ENCODE data around the gene CCDC167.

CCDC167 gene

DNA sequence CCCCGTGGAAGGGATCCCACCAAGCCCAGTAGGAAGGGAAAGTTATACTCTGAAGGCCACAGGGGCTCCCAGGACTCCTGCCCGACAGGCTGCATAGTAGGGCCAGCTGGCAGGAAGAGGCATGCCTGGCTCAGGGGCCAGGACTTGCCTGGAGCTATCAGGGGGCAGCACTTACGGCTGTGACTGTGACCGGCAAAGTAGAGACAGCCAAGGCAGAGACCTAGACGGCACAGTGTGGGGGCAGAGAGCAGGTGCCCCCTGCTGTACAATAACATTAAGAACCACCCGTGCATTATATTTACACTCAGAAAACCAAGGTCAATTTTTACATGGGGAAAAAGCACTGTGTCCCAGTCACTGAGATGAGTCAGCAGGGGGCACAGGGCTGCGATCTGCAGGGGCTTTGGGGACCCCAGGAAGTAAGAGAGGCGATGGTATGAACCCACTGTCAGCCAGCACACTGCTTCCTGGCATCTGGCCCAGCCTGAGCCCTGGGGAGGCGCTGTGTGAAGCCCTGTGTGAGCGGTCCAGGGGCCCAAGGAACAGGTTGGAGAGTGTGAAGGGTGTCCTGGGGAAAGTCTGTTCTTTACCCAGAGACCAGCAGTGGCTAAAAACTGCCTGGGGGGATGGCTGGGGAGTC is 9.9 kb downstream of the CCDC167 start:
- in situ Hi-C loops (cut with MboI; ENCODE audit: low sequenced_read_pairs, unreplicated experiment) = loop anchor here (10.0 to 25.0 kb wide), 2 partner anchors 85 to 197 kb away; partner anchors contain the start of gene MDGA1

DNA sequence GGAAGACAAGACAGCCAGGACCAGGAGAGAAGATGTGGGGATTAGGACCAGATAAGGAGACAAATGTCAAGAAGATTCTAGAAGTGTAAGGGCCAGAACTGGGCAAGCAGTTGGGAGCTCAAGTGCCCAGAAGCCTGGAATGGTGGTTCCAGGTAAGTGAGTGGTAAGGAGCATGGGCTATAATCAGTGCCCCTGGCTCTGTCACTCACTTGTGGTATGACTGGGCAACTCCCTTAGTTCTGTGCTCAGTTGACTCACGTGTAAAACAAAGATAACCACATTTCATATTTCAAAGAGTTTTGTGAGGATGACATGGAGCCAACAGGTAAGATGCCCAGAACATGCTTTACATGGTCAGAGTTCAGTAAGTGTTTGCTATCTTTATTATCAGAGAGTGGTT is 11.2 kb downstream of the CCDC167 start:
- in situ Hi-C loops (cut with MboI; ENCODE audit: low sequenced_read_pairs, unreplicated experiment) = loop anchor here (10.0 to 25.0 kb wide), 2 partner anchors 86 to 199 kb away; partner anchors contain the start of gene MDGA1
- TF ChIP-seq, protein P1, sequence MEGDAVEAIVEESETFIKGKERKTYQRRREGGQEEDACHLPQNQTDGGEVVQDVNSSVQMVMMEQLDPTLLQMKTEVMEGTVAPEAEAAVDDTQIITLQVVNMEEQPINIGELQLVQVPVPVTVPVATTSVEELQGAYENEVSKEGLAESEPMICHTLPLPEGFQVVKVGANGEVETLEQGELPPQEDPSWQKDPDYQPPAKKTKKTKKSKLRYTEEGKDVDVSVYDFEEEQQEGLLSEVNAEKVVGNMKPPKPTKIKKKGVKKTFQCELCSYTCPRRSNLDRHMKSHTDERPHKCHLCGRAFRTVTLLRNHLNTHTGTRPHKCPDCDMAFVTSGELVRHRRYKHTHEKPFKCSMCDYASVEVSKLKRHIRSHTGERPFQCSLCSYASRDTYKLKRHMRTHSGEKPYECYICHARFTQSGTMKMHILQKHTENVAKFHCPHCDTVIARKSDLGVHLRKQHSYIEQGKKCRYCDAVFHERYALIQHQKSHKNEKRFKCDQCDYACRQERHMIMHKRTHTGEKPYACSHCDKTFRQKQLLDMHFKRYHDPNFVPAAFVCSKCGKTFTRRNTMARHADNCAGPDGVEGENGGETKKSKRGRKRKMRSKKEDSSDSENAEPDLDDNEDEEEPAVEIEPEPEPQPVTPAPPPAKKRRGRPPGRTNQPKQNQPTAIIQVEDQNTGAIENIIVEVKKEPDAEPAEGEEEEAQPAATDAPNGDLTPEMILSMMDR (IDR thresholded peaks at IDR 0.05; ENCODE audit: borderline replicate concordance, control extremely low read depth, extremely low read depth, insufficient read depth, missing control alignments) = no peak
- DNase-seq (ENCODE audit: low spot score) = no peak

More for the DNA sequence above, 9.9 kb downstream of the CCDC167 start:
- no peak for DNase-seq (ENCODE audit: low spot score)
- TF ChIP-seq, protein P1 (IDR thresholded peaks at IDR 0.05; ENCODE audit: borderline replicate concordance, control extremely low read depth, extremely low read depth, insufficient read depth, missing control alignments) = no peak

DNA sequence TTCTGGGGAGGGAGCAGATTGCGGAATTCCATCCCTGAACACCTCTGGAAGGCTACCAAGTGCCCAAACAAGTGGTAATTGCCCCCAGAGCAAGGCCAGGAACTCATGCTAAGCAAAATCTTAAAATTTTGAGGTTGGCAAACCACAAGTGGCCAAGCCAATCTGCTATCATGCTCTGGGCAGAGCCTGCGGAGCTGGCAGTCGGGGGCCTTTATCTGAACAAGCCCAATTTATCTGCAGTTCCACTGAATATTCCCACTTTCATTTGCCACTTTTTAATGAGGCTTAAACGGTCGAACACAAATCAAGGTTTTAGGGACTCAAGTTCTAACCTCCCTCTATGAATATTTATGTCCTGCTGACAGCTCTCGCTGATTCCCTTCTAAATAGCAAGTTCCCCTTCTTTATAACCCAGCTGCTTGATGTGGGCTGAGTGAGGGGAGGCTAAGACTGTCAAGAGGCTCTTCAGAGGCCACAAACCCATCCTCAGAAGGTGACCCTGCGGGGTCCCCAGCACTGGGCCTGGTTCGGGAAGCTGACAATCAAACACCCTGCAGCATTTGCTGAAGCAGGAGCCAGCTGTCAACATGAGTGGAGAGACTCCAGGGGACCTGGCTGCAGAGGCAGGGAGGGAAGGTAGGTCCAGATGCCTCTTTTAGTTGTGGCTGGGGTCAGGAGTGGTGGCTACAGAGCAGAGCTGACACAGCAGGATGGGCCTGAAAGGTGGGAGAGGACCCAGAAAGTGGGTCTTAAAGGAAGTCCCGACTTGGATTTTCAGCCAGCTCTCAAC is 11.9 kb downstream of the CCDC167 start:
- in situ Hi-C loops (cut with MboI; ENCODE audit: low sequenced_read_pairs, unreplicated experiment) = loop anchor here (10.0 to 25.0 kb wide), 2 partner anchors 87 to 200 kb away; partner anchors contain the start of gene MDGA1

DNA sequence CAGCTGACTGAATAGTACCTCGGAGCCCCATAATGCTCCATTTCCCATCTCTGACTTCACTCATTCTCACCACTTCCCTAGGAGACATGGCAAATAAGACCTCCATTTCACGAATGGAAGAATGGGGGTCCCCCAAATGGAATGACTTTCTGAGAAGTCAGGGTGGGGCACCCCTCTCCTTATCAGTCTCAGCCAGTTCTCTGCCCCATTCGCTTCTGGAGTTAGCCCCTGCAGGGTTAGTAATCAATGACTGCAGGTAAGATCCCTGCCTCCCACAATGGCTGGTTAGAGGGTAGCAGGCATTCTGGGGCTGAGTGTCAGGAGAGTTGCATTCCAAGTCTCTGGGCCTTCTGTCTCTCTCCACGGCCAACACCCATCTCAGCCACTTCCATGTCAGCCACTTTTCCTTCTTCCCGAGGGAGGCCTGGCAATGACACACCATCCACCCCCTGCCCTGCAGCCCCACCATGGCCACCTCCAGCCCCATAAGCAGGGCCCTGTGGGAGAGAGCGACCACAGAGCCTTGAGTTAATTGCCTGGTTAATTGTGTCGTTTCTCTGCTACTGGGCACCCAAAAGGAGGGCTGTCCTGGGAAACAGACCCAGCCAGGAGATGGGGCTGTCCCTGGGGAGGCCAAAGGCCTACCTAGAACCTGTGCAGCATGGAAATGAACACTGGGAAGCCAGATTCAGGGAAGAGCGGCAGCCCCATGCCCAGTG is 13.4 kb downstream of the CCDC167 start:
- no peak for DNase-seq (ENCODE audit: low spot score)
- in situ Hi-C loops (cut with MboI; ENCODE audit: low sequenced_read_pairs, unreplicated experiment) = loop anchor here (10.0 to 25.0 kb wide), 2 partner anchors 89 to 201 kb away; partner anchors contain the start of gene MDGA1

More for the DNA sequence above, 11.9 kb downstream of the CCDC167 start:
- TF ChIP-seq, protein P1 (IDR thresholded peaks at IDR 0.05; ENCODE audit: borderline replicate concordance, control extremely low read depth, extremely low read depth, insufficient read depth, missing control alignments) = no peak
- DNase-seq (ENCODE audit: low spot score) = no peak

DNA sequence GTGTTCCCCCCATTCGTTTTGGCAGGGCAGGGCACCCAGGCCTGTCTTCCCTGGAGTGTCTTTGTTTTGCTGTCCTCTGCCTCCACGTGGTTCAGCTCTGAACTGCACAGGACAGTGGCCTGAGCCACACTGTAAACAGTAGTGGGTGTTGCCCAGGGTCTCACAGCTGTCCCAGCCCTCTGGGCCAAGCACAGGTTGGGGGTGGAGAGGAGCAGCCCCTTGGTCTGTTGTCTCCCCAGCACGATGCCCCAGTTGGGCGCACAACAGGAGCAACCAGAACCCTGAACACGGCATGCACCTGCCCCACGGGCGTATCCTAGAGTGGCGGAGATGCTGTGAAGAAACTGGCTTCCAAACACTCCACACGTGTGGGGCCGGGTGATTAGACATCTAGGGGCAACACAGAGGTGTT is 14.4 kb downstream of the CCDC167 start:
- no peak for DNase-seq (ENCODE audit: low spot score)
- TF ChIP-seq, protein P1 (IDR thresholded peaks at IDR 0.05; ENCODE audit: borderline replicate concordance, control extremely low read depth, extremely low read depth, insufficient read depth, missing control alignments) = no peak
- in situ Hi-C loops (cut with MboI; ENCODE audit: low sequenced_read_pairs, unreplicated experiment) = loop anchor here (10.0 to 25.0 kb wide), 2 partner anchors 90 to 202 kb away; partner anchors contain the start of gene MDGA1

More for the DNA sequence above, 13.4 kb downstream of the CCDC167 start:
- TF ChIP-seq, protein P1 (IDR thresholded peaks at IDR 0.05; ENCODE audit: borderline replicate concordance, control extremely low read depth, extremely low read depth, insufficient read depth, missing control alignments) = no peak

DNA sequence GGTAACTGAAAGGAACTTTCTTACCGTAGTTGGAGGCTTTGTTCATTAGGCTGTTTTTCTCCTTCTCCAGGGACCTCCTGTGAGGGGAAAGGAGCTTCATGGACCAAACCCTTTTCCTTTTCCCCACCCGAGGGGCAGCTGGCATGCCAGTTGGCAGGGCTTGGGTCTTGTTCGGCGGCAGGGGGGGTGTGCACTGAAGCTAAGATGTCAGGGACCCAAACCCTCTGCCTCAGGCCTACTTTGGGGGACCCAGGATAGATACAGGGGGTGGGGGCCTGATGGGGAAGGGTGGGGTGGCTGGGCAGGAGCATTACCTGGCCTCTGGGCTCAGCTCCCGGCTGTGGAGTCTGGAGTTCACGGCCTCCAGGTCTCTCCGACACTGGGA is 14.9 kb downstream of the CCDC167 start:
- in situ Hi-C loops (cut with MboI; ENCODE audit: low sequenced_read_pairs, unreplicated experiment) = loop anchor here (10.0 to 25.0 kb wide), 2 partner anchors 90 to 203 kb away; partner anchors contain the start of gene MDGA1
- no peak for DNase-seq (ENCODE audit: low spot score)
- TF ChIP-seq, protein P1 (IDR thresholded peaks at IDR 0.05; ENCODE audit: borderline replicate concordance, control extremely low read depth, extremely low read depth, insufficient read depth, missing control alignments) = no peak
